ENCODE measurements around the gene APOL6.

The APOL6 gene

DNA sequence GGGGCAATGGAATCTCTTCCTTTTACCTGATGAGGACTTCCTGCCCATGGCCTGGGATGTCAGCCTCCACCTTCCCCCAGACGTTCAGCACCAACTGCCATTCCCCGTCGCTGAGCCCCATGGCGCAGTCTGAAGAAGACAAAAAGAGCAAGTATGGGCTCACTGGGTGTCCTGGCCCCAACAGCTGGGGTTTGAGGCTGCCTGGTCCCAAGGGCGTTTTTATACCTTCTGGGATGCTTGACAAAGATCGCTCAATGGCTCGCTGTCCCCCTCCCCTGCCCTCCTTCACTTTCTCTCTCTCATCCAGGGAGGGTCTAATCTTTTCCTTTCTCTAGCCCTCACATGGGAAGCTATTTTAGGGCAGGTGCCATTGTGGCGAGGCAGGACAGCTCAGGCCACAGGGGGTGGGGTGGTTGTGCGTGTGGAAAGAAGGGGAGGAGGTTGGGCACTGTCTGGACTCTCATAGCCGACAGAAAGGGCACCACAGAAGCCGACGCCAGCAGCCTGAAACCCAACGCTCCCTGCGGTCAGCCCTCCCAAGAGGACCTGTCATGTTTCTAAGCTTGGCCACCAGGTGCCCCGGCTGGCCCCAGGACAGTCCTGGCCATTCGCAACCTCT lies 31.0 kb upstream of the APOL6 start, which contains the start of gene MB:
Gene MB (minus strand): TSS at position 193 of the 619 bp plus-strand sequence. CDS start 72 bp downstream, at position 121.
- Histone ChIP-seq H3K4me1 (ENCODE audit: control extremely low read depth in 1 of 4, control insufficient read depth in 4 of 4, insufficient read depth in 4 of 4, low read length in 3 of 4) (peaks cover 9 to 28% (median 17%) of the 10 kb centered on the region in 4 experiments), H3K27me3 (replicated peaks in 2 of 5; ENCODE audit: control insufficient read depth in 4 of 5, insufficient read depth in 5 of 5, low read length in 4 of 5) (peaks cover 0 to 3% (median 0%) of the 10 kb centered on the region in 5 experiments), H3K4me3 (ENCODE audit: control insufficient read depth in 1 of 7, extremely low read depth in 1 of 7, insufficient read depth in 4 of 7, low read depth in 2 of 7, low read length in 6 of 7) (no peak within 1 kb of the TSS), H3K27ac (ENCODE audit: insufficient read depth in 1 of 2, low read depth in 1 of 2, low read length in 2 of 2, poor library complexity in 1 of 2, severe bottlenecking in 2 of 2) (no peak within 1 kb of the TSS), H3K9me3 (ENCODE audit: control extremely low read depth in 1 of 5, control insufficient read depth in 4 of 5, insufficient read depth in 2 of 5, low read depth in 1 of 5, low read length in 4 of 5) (no peaks in the 10 kb centered on the region), H3K36me3 (ENCODE audit: control insufficient read depth in 4 of 4, insufficient read depth in 4 of 4, low read length in 3 of 4) (no peaks in the 10 kb centered on the region)
- ChIA-PET POLR2A (no interaction called here), CTCF (interaction anchor here (0.6 to 1.8 kb wide), 5 partner anchors 10 to 223 kb away, joined by 3 to 5 read pairs (median 3); no protein-coding TSS in a partner anchor)
- DNase-seq = no peak
- WGBS (ENCODE audit: insufficient coverage) = 89% methylated on average over 11 of the region's 16 CpGs

DNA sequence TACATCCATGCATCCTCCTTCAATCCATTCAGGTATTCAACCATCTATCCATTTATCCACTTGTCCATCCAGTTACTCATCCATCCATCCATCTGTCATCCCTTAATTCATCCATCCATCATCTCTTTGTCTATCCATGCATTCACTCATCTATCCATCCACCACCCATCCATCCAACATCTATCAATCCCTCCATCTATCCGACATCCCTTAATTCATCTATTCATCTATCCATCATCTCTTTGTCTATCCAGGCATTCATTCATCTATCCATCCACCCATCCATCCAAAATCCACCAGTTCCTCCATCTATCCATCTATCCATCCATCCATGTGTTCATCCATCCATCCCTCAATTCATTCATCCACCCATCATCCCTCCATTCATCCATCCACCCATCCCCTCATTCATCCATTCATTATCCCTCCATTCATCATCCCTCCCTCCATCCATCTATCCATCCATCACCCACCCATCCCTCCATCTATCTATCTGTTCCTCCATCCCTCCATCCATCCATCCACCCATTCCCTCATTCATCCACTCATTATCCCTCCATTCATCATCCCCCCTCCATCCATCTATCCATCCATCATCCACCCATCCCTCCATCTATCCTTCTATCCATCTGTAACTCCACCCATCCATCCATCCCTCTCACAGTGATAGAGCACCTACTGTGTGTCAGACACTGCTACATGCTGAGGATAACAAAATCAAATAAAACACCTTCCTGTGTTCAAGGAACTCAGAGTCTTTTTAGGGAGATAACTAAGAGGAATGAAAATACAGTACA lies 29.6 kb upstream of the APOL6 start:
- Histone ChIP-seq H3K27ac (ENCODE audit: insufficient read depth in 1 of 2, low read depth in 1 of 2, low read length in 2 of 2, poor library complexity in 1 of 2, severe bottlenecking in 2 of 2) (no peak overlapping the region), H3K4me1 (ENCODE audit: control extremely low read depth in 1 of 4, control insufficient read depth in 4 of 4, insufficient read depth in 4 of 4, low read length in 3 of 4) (peaks cover 9 to 24% (median 17%) of the 10 kb centered on the region in 4 experiments), H3K27me3 (replicated peaks in 2 of 5; ENCODE audit: control insufficient read depth in 4 of 5, insufficient read depth in 5 of 5, low read length in 4 of 5) (peaks cover 0 to 3% (median 0%) of the 10 kb centered on the region in 5 experiments), H3K9me3 (ENCODE audit: control extremely low read depth in 1 of 5, control insufficient read depth in 4 of 5, insufficient read depth in 2 of 5, low read depth in 1 of 5, low read length in 4 of 5) (no peaks in the 10 kb centered on the region), H3K4me3 (ENCODE audit: control insufficient read depth in 1 of 7, extremely low read depth in 1 of 7, insufficient read depth in 4 of 7, low read depth in 2 of 7, low read length in 6 of 7) (no peak overlapping the region), H3K36me3 (ENCODE audit: control insufficient read depth in 4 of 4, insufficient read depth in 4 of 4, low read length in 3 of 4) (no peaks in the 10 kb centered on the region)
- CTCF ChIA-PET = interaction anchor here (1.1 to 1.8 kb wide), 5 partner anchors 8 to 267 kb away, joined by 3 to 8 read pairs (median 4); no protein-coding TSS in a partner anchor
- DNase-seq = no peak
- whole genome bisulfite sequencing (ENCODE audit: insufficient coverage) = 100% methylated on average over 1 of the region's 1 CpG
- POLR2A ChIA-PET = no interaction called here

- H3K4me1 ChIP-seq (ENCODE audit: control extremely low read depth in 1 of 4, control insufficient read depth in 4 of 4, insufficient read depth in 4 of 4, low read length in 3 of 4) = peaks cover 9 to 24% (median 17%) of the 10 kb centered on the region in 4 experiments
- CTCF ChIA-PET = interaction anchor here (0.9 to 3.1 kb wide), 7 partner anchors 7 to 505 kb away, joined by 3 to 18 read pairs (median 4); no protein-coding TSS in a partner anchor
- no peak overlapping the region for H3K4me3 ChIP-seq (ENCODE audit: control insufficient read depth in 1 of 7, extremely low read depth in 1 of 7, insufficient read depth in 4 of 7, low read depth in 2 of 7, low read length in 6 of 7)
- H3K27me3 ChIP-seq (replicated peaks in 2 of 5; ENCODE audit: control insufficient read depth in 4 of 5, insufficient read depth in 5 of 5, low read length in 4 of 5) = peaks cover 0 to 3% (median 0%) of the 10 kb centered on the region in 5 experiments
- H3K9me3 ChIP-seq (ENCODE audit: control extremely low read depth in 1 of 5, control insufficient read depth in 4 of 5, insufficient read depth in 2 of 5, low read depth in 1 of 5, low read length in 4 of 5) = no peaks in the 10 kb centered on the region
- POLR2A ChIA-PET = no interaction called here
- no peak overlapping the region for H3K27ac ChIP-seq (ENCODE audit: insufficient read depth in 1 of 2, low read depth in 1 of 2, low read length in 2 of 2, poor library complexity in 1 of 2, severe bottlenecking in 2 of 2)
- DNase-seq = no peak
- no peaks in the 10 kb centered on the region for H3K36me3 ChIP-seq (ENCODE audit: control insufficient read depth in 4 of 4, insufficient read depth in 4 of 4, low read length in 3 of 4)
- over 99% methylated on average over 12 of the region's 13 CpGs for WGBS (ENCODE audit: insufficient coverage)
These were observed 28.7 kb upstream of the APOL6 start for GRCh38 chr22:35619336-35620094.

GRCh38 chr22:35620624-35621251 lies 27.5 kb upstream of the APOL6 start:
- POLR2A ChIA-PET = interaction anchor here (0.6 kb wide), 1 partner anchor 302 kb away, joined by 3 read pairs; no protein-coding TSS in a partner anchor
- 93% methylated on average over 14 of the region's 15 CpGs for WGBS (ENCODE audit: insufficient coverage)
- Histone ChIP-seq H3K9me3 (ENCODE audit: control extremely low read depth in 1 of 5, control insufficient read depth in 4 of 5, insufficient read depth in 2 of 5, low read depth in 1 of 5, low read length in 4 of 5) (no peaks in the 10 kb centered on the region), H3K4me1 (ENCODE audit: control extremely low read depth in 1 of 4, control insufficient read depth in 4 of 4, insufficient read depth in 4 of 4, low read length in 3 of 4) (peaks cover 8 to 16% (median 10%) of the 10 kb centered on the region in 4 experiments), H3K4me3 (ENCODE audit: control insufficient read depth in 1 of 7, extremely low read depth in 1 of 7, insufficient read depth in 4 of 7, low read depth in 2 of 7, low read length in 6 of 7) (no peak overlapping the region), H3K27ac (ENCODE audit: insufficient read depth in 1 of 2, low read depth in 1 of 2, low read length in 2 of 2, poor library complexity in 1 of 2, severe bottlenecking in 2 of 2) (no peak overlapping the region), H3K36me3 (ENCODE audit: control insufficient read depth in 4 of 4, insufficient read depth in 4 of 4, low read length in 3 of 4) (no peaks in the 10 kb centered on the region), H3K27me3 (replicated peaks in 2 of 5; ENCODE audit: control insufficient read depth in 4 of 5, insufficient read depth in 5 of 5, low read length in 4 of 5) (peaks cover 0 to 8% (median 0%) of the 10 kb centered on the region in 5 experiments)
- DNase-seq = peak in 2 of 3 donors; percentile 55 to 72
- CTCF ChIA-PET = interaction anchor here (0.8 to 3.1 kb wide), 12 partner anchors 8 to 504 kb away, joined by 3 to 18 read pairs (median 4); no protein-coding TSS in a partner anchor

DNA sequence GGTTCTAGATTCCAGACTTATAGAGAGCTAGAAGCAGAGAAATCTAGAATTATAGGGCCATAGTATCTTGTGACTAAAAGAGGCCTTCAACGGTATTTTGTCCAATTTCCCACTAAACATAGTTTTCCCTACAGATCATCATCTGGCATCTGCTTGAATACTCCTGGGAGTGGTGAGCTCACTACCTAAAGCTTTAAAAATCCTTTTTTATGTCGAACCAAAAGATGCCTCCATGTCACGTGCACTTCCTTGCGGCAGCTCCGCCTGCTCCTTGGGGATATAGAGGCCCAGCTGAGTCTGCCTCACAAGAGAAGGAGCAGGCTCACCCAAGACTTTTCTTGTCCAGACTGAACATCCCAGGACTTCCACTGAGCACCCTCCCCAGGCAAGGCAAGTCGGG lies 26.8 kb upstream of the APOL6 start:
- Histone ChIP-seq H3K27me3 (replicated peaks in 2 of 5; ENCODE audit: control insufficient read depth in 4 of 5, insufficient read depth in 5 of 5, low read length in 4 of 5) (peaks cover 0 to 8% (median 0%) of the 10 kb centered on the region in 5 experiments), H3K27ac (ENCODE audit: insufficient read depth in 1 of 2, low read depth in 1 of 2, low read length in 2 of 2, poor library complexity in 1 of 2, severe bottlenecking in 2 of 2) (no peak overlapping the region), H3K36me3 (ENCODE audit: control insufficient read depth in 4 of 4, insufficient read depth in 4 of 4, low read length in 3 of 4) (no peaks in the 10 kb centered on the region), H3K9me3 (ENCODE audit: control extremely low read depth in 1 of 5, control insufficient read depth in 4 of 5, insufficient read depth in 2 of 5, low read depth in 1 of 5, low read length in 4 of 5) (no peaks in the 10 kb centered on the region), H3K4me1 (ENCODE audit: control extremely low read depth in 1 of 4, control insufficient read depth in 4 of 4, insufficient read depth in 4 of 4, low read length in 3 of 4) (peaks cover 1 to 9% (median 4%) of the 10 kb centered on the region in 4 experiments), H3K4me3 (ENCODE audit: control insufficient read depth in 1 of 7, extremely low read depth in 1 of 7, insufficient read depth in 4 of 7, low read depth in 2 of 7, low read length in 6 of 7) (no peak overlapping the region)
- WGBS (ENCODE audit: insufficient coverage) = 94% methylated on average over 6 of the region's 6 CpGs
- POLR2A ChIA-PET = interaction anchor here (0.6 kb wide), 1 partner anchor 301 kb away, joined by 3 read pairs; no protein-coding TSS in a partner anchor
- CTCF ChIA-PET = interaction anchor here (0.9 to 3.1 kb wide), 12 partner anchors 9 to 444 kb away, joined by 3 to 18 read pairs (median 4); no protein-coding TSS in a partner anchor
- no peak for DNase-seq

- WGBS (ENCODE audit: insufficient coverage) = 96% methylated on average over 3 of the region's 9 CpGs
- CTCF ChIA-PET = interaction anchor here (0.6 to 3.1 kb wide), 8 partner anchors 10 to 300 kb away, joined by 3 to 18 read pairs (median 3); no protein-coding TSS in a partner anchor
- POLR2A ChIA-PET = no interaction called here
- Histone ChIP-seq H3K27ac (ENCODE audit: insufficient read depth in 1 of 2, low read depth in 1 of 2, low read length in 2 of 2, poor library complexity in 1 of 2, severe bottlenecking in 2 of 2) (no peak overlapping the region), H3K4me1 (ENCODE audit: control extremely low read depth in 1 of 4, control insufficient read depth in 4 of 4, insufficient read depth in 4 of 4, low read length in 3 of 4) (peaks cover 0 to 7% (median 4%) of the 10 kb centered on the region in 4 experiments), H3K36me3 (ENCODE audit: control insufficient read depth in 4 of 4, insufficient read depth in 4 of 4, low read length in 3 of 4) (no peaks in the 10 kb centered on the region), H3K4me3 (ENCODE audit: control insufficient read depth in 1 of 7, extremely low read depth in 1 of 7, insufficient read depth in 4 of 7, low read depth in 2 of 7, low read length in 6 of 7) (no peak overlapping the region), H3K9me3 (ENCODE audit: control extremely low read depth in 1 of 5, control insufficient read depth in 4 of 5, insufficient read depth in 2 of 5, low read depth in 1 of 5, low read length in 4 of 5) (no peaks in the 10 kb centered on the region), H3K27me3 (replicated peaks in 2 of 5; ENCODE audit: control insufficient read depth in 4 of 5, insufficient read depth in 5 of 5, low read length in 4 of 5) (peaks cover 0 to 8% (median 3%) of the 10 kb centered on the region in 5 experiments)
- no peak for DNase-seq
These were observed 25.9 kb upstream of the APOL6 start for GRCh38 chr22:35622191-35622913.

All from common myeloid progenitor, CD34-positive (primary cell).